ENCODE results near the gene FUT7.
"Not testable (repeated sequence)": the region's sequence is repeated elsewhere in the genome, so short reads cannot be mapped to it uniquely, and the experiment has no call there.

FUT7 gene

DNA sequence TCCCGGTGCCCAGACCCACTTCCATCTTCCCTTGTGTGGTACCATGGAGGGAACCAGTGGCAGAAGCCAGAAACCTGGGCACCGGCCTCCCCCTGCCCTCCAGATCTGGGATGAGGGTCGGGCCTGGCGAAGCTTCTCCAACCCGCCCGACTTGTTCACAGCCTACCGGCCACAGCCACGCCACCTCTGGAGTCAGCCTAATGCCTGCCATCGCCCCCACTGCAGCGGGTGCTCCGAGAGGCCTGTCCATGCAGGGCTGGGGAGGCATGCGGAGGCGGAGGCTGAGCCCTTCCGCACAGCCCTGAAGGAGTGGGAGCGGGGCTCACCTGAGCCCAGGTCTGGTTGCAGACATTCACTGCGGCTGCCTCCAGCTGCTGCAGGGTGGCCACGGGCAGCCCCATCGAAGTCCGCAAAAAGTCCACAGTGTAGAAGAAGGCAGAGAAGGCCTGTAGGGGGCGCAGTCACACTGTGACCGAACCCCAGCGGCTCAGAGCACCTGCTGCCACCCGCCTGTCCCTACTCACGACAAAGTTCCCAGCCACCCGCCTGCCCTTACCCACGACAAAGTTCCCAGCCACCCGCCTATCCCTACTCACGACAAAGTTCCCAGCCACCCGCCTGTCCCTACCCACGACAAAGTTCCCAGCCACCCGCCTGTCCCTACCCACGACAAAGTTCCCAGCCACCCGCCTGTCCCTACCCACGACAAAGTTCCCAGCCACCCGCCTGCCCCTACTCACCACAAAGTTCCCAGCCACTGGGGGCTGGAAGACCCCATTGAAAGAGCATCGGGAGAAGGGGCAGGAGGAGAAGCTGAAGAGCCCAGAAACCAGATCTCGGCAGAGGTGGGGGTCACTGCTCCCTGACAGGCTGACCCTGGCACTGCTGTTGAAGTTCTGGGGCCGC lies 17.9 kb upstream of the FUT7 start:
- DNase-seq (ENCODE audit: low read depth in 2 of 2): no peak

DNA sequence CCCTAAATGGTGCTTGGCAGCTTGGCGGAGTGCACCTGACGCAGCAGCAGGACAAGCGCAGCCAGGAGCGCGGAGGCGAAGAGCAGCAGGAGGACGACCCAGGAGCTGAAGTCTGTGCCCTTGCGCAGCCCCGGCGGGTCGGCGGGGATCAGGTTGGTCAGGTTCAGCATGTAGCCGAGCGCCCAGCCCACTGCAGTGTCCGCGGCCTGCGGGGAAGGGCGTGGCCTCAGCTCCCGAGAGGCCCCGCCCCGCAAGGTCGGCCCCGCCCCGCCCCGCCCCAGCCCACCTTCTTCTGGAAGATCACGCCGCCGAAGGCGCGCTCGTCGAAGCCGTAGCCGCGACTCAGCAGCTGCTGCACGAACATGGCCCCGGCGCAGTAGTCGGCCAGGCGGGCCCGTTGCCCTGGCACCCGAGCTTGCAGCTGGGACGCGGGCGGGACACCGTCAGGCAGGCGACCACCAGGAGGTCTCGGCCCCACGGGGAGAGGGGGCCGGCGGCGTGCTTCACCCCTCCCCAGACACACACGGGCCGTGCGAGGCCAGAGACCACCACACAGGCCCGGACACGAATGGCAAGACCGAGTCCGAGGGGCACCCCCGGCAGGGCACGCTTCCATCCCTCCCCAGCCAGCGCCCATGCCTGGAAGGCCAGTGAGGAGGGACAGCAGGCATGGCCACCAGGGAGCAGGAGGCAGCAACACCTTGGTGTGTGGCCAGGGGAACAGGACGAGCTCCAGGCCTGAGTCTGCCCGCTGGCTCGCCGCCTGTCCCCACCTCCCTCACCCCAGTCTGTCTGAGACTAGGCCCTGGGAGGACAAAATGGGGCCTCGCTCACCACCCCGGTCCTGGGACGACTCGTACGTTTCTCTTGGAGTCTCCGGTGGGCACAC lies 17.0 kb upstream of the FUT7 start:
- DNase-seq (ENCODE audit: low read depth in 2 of 2): no peak

DNA sequence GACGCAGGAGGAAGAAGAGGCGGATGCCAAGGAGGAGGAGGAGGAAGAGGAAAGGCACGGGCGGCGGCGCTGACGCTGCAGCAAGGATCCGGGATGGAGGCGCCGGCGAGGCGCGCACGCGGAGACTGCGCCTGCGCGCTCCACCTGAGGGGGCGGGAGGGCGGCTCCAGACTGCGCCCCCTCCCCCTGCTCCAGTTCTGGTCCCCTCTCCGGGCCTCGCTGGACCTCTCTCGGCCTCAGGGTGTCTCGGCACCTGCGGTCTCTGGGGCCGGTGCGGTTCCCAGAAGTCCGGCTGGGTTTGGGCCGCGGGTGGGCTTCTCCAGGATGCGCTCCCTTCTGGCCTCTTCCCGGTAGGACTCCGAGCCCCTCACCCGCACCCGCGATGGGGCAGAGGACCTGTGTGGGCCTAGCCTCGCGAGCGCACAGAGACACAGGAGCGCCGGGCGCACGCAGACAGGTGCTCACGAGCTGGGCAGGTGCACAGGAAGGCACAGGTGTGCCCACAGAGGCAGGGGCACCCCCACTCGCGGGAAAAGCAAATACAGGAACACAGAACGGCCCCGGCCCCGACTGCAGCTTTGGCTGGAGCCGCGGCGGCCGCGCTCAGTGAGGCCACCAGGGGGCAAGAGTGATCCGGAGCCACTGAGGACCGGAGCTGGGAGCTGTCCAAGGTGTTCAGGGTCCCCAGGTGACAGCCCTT lies 14.3 kb upstream of the FUT7 start, which contains the start of gene NPDC1:
TSS of gene NPDC1 (minus strand) at position 90 of the 700 bp plus-strand sequence. CDS start 188 bp downstream, outside the sequence.
- no peak for DNase-seq (ENCODE audit: low read depth in 2 of 2)

DNA sequence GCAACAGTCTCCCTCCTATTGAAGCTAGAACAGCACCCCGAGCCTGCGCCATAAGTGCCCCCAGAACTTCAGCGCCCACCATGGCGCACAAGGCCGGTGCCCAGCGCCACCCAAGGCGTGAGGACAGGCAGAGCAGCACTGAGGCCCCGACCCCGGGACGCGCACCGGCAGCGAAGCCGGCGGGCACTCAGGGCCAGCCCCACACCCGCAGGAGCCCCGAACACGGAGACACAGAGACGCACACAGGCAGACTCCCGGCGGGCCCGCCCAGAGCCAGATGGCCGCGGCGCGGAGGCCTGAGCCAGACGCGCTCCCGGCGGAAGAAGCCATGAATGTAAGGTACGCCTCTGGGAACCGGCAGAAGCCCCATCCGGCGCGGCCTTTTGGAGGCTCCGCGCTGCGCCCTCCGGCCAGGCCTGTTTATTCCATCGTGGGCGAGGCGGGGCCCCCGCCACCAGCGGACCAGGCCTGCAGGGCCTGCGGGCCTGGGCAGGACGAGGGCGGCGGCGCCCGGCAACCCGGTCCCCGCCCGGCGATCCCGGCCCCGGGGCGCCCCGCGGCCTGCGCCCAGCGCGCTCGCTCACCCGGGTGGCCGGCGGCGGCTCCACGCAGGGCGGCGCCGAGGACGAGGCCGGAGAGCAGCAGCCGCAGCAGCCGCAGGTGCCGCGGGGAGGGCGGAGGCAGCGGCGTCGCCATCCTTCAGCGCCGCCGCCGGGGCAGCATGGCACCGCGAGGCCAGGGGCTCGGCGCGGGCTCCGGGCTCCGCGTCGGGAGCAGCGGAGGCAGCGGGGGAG lies 13.6 kb upstream of the FUT7 start:
- DNase-seq (ENCODE audit: low read depth in 2 of 2): no peak

DNA sequence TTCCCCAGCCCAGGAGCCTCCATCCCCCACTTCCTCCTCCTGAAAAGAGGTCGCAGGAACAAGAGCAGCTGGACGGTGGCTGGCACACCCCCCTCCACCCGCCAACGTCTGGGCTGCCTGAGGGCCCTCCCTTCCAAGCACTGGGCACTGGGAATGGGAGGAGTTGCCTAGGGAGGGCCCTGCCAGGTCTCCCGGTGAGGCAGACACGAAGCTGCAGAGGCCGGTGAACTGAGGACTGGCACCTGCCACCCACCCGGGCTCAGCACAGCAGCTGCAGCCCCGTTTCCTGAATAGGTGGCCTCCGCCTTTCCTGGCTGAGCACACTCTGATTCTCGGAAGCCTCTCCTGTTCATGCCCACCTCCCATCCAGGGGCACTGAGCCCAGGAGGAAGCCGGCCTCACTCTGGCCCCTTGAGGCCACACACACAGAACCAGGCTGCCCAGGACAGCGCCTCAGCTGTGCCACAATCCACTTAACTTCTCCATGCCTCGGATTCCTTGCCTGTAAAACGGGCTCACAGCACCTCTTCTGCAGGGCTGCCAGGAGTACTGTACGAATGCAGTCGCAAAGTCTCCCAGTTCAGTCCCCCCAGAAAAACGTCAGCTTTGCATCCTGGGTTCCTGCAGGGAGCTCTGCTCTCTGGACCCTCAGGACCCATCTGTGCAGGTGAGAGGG lies 12.8 kb upstream of the FUT7 start:
- no peak for DNase-seq (ENCODE audit: low read depth in 2 of 2)

DNA sequence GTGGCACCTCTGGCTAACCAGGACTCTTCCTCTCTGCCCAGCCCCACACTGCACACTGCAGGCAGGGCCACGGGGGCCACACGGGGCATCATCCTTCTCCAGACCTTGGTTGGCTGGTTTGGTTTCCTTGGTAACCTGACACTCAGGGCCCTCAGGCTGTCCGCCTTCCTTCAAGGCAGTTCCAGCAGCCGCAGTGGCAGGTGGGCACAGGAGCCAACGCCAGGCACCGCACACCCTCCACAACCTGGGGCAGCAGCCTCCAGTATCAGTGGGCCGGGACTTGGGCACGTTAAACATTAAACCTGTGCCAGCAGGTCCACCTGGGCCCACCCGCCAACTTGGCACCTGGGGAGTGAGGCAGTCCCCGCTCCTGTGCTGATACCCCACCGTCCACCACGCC lies 12.1 kb upstream of the FUT7 start:
- DNase-seq (ENCODE audit: low read depth in 2 of 2): no peak

DNA sequence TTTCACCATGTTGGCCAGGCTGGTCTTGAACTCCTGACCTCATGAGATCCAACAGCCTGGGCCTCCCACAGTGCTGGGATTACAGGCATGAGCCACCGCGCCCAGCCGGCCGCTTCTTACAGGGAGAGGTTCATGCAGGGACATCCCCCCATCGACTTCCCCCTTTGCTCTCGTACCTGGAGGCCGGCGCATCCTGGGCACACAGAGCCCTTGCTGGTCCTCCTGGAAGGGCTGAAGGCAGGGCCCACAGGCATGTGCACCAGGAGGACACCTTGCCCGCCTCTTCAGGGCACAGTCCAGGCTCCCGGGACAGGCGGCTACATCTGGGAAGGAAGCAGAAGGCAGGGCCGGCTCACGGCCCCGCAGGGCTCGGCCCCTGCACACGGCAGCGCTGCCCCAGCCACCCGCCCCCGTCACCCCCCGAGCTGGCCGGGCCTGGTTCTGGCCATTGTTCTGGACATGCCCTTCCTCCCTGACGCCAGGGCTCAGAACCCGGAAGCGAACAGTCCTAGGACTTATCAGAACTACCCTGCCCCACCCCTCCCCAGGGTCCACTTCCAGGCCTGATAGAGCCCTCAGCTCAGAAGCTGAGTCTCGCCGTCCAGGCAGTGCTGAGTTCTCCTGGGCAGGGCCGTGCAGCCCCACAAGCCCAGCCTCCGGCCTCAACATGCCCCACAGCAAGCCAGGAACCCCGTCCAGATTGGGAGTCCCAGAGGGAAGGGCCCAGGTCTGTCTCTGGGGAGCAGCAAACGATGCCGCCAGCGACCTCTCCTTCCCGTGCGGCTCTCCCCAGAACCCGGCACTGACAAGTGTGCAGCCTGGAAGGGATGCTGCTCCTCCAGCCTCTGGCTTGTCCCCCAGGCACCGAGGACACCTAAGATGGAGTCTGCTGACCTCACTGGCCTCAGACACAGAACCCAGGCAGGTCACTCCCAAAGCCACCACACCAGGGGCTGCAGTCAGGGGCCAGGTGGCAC lies 11.2 kb upstream of the FUT7 start:
- DNase-seq (ENCODE audit: low read depth in 2 of 2): no peak

DNA sequence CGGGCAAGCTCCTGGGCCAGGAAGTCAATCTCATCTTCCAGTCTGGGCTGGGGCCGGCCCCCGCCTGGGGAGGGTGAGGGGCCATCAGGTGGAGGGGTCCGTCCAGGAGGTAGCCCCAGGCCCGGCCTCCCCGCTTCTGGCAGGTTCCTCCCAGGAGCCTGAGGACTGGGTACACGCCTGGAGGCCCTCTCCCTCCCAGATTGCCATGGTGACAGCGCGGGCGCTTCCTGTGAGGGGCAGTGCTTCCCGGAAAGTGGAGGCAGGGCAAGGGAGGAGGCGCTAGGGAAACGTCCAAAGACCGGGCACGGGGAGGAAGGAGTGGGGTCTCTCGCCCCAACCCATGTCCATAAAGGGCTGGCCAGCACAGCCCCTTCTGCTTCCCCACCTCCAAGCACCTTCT lies 9.2 kb upstream of the FUT7 start:
- DNase-seq (ENCODE audit: low read depth in 2 of 2): no peak

DNA sequence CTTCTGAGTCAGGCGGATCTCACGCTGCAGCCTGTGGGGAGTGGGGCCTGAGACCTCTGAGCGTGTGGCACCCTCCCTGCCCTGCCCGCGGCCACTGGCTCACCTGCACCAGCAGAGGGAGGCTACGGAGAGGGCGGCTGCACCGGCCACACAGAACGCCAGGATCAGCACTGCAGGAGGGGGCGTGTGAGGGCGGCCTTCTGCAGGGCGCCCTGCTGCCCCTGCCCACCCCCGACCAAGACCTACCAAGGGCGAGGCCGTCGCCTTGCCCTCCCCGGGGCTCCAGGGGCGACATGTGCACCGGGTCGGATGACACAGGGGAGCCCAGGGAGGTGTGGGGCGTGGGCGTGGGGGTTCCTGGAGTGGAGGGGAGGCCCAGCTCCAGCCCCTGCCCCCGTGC lies 8.7 kb upstream of the FUT7 start:
- no peak for DNase-seq (ENCODE audit: low read depth in 2 of 2)

DNA sequence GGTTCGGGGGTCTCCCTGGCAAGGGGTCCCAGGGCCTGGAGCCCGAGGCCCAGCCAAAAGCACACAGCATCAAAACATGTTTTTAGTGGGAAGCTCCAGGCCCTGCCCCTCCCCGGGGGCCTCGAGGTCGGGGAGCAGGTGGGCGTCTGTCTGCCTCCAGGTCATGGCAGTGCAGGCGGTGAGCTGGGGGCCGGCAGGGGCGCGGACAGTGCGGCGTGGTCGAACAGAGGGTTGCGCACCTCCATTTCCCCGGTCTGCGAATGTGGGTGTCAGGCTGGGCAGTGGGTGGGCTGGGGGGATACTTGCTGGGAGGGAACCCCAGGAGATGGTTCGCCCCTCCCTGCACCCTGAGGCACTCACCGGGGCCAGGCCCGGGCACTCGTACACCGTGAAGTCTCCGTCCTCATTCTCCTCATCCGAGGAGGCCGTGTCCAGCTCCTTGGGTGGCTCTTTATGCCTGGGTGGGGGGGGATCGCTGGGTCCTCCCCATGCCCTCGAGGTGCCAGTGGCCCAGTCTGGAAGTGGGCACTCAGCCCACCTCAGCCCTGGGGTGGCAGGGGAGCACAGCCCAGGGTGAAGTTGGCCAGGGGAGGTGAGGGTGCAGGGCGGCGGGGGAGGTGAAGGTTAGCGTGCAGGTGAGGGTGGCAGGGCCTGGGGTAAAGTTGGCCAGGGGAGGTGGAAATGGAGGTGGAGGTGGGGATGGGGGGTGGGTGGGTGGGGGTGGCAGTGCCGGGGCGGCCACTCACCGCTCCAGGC lies 7.9 kb upstream of the FUT7 start:
- no peak for DNase-seq (ENCODE audit: low read depth in 2 of 2)

DNA sequence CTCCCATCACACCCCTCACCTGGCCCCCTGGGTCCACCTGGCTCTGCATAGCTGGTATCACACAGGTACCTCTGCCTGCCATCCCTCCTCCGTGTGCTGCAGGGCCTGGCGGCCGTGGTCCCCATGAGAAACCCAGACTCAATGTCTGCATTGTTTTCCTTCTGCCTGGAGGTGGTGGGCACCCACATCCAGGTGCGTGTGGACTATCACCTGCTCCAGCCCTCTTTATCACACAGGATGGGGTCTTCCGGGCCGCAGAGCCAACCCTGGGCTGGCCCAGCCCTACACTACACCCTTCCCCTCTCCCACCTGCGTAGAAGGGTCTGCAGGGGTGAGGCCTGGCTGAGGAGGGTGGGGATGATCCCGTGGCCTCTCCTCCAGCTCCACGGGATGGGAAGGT lies 7.0 kb upstream of the FUT7 start:
- DNase-seq (ENCODE audit: low read depth in 2 of 2): no peak

DNA sequence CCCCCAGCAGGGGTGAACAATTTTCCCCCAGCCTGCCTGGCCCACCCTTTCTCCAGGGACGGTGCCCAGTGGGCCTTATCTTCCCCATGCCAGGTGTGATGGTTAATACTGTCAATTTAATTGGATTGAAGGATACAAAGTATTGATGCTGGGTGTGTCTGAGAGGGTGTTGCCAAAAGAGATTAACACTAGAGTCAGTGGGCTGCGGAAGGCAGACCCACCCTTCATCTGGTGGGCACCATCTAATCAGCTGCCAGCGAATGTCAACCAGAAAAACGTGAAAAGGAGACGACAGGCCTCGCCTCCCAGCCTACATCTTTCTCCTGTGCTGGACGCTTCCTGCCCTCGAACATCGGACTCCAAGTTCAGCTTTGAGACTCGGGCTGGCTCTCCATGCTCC lies 5.6 kb upstream of the FUT7 start:
- DNase-seq (ENCODE audit: low read depth in 2 of 2): no peak

DNA sequence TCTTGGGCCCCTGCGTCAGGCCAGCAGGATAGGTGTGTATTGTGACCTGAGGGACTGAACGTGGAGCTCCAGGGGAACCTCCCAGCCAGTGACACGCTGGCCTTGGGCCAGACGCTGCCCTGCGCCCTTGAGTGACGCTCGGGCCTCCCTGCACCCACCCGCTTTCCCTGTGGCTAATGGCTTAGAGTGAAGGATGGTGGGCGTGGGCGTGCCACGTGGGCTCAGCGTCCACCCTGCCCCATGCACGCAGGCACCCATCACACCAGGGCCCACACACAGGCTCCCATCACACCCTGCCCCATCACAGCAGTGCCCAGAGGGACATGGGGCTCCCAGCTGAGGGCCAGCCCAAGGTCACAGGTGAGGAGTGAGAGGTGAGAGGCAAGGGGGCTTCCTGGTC lies 5.1 kb upstream of the FUT7 start:
- no peak for DNase-seq (ENCODE audit: low read depth in 2 of 2)

DNA sequence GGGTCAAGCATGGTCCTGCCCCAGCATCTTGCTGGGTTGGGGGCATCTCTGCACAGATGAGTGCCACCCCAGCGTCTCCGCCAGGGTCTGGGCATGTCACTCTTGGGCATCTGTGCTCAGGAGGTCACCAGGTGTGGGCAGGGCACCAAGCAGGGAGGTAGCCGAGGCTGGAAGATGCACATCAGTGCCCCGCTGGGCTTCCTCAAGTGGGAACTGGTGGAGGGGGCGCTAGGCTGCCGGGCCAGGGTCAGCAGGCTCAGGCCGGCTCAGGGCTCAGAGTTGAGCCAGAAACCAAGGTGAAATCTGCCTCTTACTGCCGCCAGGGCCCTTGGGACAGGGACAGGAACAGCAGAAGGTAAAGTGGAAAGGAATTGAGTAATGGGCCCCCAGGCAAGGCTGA lies 4.0 kb upstream of the FUT7 start:
- no peak for DNase-seq (ENCODE audit: low read depth in 2 of 2)

DNA sequence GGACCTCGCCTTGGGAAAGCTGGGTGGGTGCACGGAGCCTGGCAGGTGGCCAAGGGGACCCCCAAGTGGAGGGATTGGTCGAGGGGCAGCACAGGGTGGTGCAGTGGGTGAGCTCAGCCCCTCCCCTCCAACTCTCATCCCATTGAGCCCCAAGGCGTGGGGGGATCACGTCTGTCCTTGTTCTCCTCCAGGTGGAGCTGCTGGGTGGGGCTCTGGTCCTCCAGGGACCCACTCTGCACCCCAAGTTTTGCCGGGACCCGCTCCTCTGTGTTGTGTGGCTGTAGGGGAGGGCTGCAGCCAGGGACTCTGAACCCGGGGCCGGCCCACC lies 3.6 kb upstream of the FUT7 start:
- DNase-seq (ENCODE audit: low read depth in 2 of 2): no peak

DNA sequence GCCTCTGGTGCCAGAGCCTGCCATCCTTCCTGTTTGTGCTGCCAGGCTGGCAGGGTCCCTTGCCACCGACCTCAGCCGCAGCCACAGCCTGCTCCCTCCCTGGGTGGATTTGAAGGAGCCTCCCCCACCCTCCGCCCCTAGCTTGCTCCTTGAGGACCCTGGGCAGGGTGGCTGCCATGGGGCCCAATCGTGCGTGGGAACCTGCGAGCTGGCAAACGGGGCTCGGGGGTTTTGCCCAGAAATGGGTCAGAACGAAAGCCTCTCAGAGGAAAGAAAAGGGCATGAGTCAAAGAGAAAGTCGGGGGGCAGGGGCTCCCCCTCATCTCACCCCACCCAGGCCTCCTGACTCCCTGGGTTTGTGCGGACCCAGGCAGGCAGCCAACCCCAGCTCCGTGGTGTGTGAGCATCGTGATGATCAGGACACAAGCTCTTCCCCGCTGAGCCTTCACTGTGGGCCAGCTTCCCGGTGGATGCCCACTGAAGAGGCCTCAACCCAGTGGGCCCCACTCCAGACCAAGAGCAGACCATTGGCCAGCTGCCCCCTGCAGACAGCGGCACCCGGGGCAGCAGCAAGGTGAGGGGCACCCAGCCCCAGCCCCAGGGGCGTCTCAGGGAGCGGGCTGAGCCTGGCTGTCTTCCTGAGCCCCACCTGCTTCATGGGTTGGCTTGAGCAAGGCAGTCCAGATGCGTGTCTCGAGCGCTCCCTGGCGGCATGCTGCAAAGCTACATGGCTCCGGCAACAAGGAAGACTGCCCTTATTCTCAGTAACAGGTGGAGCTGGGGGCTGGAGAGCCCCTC lies 3.0 kb upstream of the FUT7 start:
- DNase-seq (ENCODE audit: low read depth in 2 of 2): peak in 1 of 2 experiments; percentile 39

DNA sequence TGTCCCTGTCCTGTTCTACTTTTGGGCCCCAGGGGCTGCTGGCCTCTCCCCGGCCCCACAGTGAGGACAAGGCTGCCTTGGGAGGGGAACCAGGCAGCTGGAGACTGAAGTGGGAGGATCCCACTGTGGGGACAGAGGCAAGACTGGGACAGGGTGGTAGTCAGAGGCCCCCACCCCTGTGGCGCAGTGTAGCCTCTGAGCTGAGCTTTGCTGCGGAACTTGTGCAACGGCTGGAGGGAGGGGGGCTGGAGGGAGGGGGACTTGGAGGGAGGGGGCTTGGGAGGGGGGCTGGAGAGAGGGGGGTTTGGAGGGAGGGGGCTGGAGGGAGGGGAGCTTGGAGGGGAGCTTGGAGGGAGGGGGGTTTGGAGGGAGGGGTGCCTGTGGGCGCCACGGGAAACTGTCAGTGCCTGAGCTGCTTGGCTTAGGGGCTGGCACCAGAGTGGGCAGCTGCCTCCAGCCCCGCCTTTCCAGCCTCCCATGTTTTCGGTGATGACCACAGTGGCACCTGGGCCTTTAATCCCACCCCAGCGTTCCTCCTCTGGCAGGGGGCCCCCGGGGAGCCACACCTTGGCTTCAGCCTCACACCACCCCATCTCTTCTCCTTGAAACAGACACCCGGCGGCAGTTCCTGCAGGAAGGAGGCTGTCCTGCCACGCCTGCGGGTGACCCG lies 2.3 kb upstream of the FUT7 start:
- DNase-seq (ENCODE audit: low read depth in 2 of 2): no peak

DNA sequence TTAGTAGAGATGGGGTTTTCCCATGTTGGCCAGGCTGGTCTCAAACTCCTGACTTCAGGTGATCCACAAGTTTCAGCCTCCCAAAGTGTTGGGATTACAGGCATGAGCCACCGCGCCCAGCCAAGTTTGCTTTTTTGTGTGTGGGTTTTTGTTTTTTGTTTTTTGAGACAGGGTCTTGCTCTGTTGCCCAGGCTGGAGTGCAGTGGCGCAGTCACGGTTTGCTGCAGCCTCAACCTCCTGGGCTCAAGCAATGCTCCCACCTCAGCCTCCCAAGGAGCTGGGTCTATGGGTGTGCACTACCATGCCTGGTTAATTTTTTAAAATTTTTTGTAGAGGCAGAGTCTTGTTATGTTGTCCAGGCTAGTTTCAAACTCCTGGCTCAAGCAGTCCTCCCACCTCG lies 1.6 kb upstream of the FUT7 start:
- DNase-seq (ENCODE audit: low read depth in 2 of 2): not testable (repeated sequence)
